ENCODE data around the gene ZNF436. TPM values are rescaled to one million over a fixed set of nuclear protein-coding genes. Genes with fewer than 3 reads are reported as not detected.

The ZNF436 gene
- 8.9 to 12.6 TPM (median 11.6 TPM) in 3 replicates for polyA plus RNA-seq
- 6.0 TPM for polyA plus RNA-seq (2011; ENCODE audit: low read depth)
- polyA plus RNA-seq (2011; cell fraction: cytosol; rRNA removed): 6.0 and 10.6 TPM in 2 replicates
- 13.0 and 15.3 TPM in 2 replicates for polyA plus RNA-seq (2011; cell fraction: nucleus; rRNA removed)
- 7.0 and 8.6 TPM in 2 replicates for polyA plus RNA-seq (2012; ENCODE audit: low replicate concordance)
- 6.3 to 22.8 TPM (median 21.8 TPM) in 3 replicates for polyA minus RNA-seq
- polyA minus RNA-seq (2011; cell fraction: cytosol; rRNA and poly(A)+ RNA removed): 12.1 TPM
- polyA minus RNA-seq (2011; cell fraction: nucleus; rRNA and poly(A)+ RNA removed): 13.0 and 23.0 TPM in 2 replicates

DNA sequence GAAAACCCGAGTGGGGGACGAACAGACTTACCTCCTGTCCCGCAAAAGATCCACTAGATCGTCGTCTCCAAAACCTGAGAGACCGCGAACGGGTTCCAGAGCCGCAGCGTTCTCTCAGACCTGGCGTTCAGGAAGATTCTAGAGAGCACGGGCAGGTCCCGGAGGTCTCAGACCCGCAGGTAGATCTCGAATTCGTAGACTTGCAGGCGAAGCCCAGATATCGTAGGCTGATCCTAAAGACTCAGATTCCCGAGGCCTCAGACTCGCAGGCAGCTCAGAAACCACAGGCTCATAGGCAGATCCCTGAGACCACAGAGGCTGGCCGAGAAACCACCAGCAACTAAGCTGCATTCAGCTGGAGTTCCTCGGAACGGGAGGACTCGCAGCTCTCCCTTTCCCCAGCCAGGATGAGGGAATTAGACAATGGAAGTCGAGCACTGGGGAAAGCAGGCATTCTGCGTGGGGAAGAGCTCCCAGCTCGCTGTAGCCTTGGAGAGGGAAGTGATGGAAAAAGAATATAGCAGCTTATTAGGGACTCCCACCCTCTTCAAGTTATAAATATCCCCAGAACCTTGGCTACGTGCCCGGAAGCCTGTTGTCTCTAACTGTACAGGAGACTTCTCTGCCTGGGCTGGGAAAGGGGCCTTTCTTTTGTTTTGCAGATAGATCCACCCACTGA lies at the start of gene ZNF436:
TSS of gene ZNF436 (minus strand) at position 502 of the 679 bp plus-strand sequence. CDS start 1,831 bp downstream, outside the sequence.
- H3K4me1 ChIP-seq (ENCODE audit: control insufficient read depth, extremely low read depth, insufficient read depth, low read length): peaks cover 35% of the 10 kb centered on the region
- no peaks in the 10 kb centered on the region for H3K27me3 ChIP-seq (ENCODE audit: control insufficient read depth, extremely low read depth, insufficient read depth, low read length)
- no peak for TF ChIP-seq EZH2 (IDR thresholded peaks at IDR 0.05; ENCODE audit: low read length)
- TF ChIP-seq, protein P1, sequence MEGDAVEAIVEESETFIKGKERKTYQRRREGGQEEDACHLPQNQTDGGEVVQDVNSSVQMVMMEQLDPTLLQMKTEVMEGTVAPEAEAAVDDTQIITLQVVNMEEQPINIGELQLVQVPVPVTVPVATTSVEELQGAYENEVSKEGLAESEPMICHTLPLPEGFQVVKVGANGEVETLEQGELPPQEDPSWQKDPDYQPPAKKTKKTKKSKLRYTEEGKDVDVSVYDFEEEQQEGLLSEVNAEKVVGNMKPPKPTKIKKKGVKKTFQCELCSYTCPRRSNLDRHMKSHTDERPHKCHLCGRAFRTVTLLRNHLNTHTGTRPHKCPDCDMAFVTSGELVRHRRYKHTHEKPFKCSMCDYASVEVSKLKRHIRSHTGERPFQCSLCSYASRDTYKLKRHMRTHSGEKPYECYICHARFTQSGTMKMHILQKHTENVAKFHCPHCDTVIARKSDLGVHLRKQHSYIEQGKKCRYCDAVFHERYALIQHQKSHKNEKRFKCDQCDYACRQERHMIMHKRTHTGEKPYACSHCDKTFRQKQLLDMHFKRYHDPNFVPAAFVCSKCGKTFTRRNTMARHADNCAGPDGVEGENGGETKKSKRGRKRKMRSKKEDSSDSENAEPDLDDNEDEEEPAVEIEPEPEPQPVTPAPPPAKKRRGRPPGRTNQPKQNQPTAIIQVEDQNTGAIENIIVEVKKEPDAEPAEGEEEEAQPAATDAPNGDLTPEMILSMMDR (optimal IDR thresholded peaks at IDR 0.05 in 1 of 3, IDR thresholded peaks at IDR 0.05 in 1 of 3, conservative IDR thresholded peaks at IDR 0.05 in 1 of 3; ENCODE audit: extremely low read depth in 1 of 3, insufficient read depth in 2 of 3, low read length in 3 of 3): no peak
- peaks cover 3% of the 10 kb centered on the region for H3K9me1 ChIP-seq (ENCODE audit: control insufficient read depth, extremely low read depth, insufficient read depth, low read length)
- H3K36me3 ChIP-seq (ENCODE audit: control insufficient read depth in 2 of 2, extremely low read depth in 1 of 2, insufficient read depth in 2 of 2, low read length in 2 of 2): peaks cover 1 to 5% of the 10 kb centered on the region in 2 experiments
- dilution Hi-C loops (cut with MboI; ENCODE audit: extremely low pct_ligation_motif_present, low sequenced_read_pairs): no loop called here
- no peaks in the 10 kb centered on the region for H4K20me1 ChIP-seq (ENCODE audit: control insufficient read depth, extremely low read depth, insufficient read depth, low read length)
- FAIRE-seq (no peak), DNase-seq (ENCODE audit: low read depth, low spot score) (no peak)
- peaks cover 21% of the 10 kb centered on the region for H3K79me2 ChIP-seq (ENCODE audit: control insufficient read depth, insufficient read depth, low read length)
- H3K4me2 ChIP-seq (ENCODE audit: control insufficient read depth, extremely low read depth, insufficient read depth, low read depth, low read length): peak within 1 kb of the TSS; percentile 87
- H3K27ac ChIP-seq (ENCODE audit: control insufficient read depth, insufficient read depth, low read length): peak within 1 kb of the TSS; percentile 97
- H3K9ac ChIP-seq (ENCODE audit: control insufficient read depth, extremely low read depth, insufficient read depth, low read length): peak within 1 kb of the TSS; percentile 97
- peaks cover 3% of the 10 kb centered on the region for H3K9me3 ChIP-seq (ENCODE audit: control insufficient read depth, low read depth, low read length)
- peak within 1 kb of the TSS; percentile 100 for H2AFZ ChIP-seq (ENCODE audit: control insufficient read depth, low read length)
- H3K4me3 ChIP-seq (ENCODE audit: control insufficient read depth in 2 of 3, extremely low read depth in 1 of 3, insufficient read depth in 2 of 3, low read depth in 1 of 3, low read length in 3 of 3): peak within 1 kb of the TSS; percentile 73 to 100 (median 94)

- no peak for DNase-seq (ENCODE audit: low read depth, low spot score)
- Histone ChIP-seq H3K9ac (ENCODE audit: control insufficient read depth, extremely low read depth, insufficient read depth, low read length) (no peak overlapping the region), H2AFZ (ENCODE audit: control insufficient read depth, low read length) (no peak overlapping the region), H3K9me1 (ENCODE audit: control insufficient read depth, extremely low read depth, insufficient read depth, low read length) (peaks cover 3% of the 10 kb centered on the region), H3K9me3 (ENCODE audit: control insufficient read depth, low read depth, low read length) (no peaks in the 10 kb centered on the region), H3K27ac (ENCODE audit: control insufficient read depth, insufficient read depth, low read length) (no peak overlapping the region), H3K4me2 (ENCODE audit: control insufficient read depth, extremely low read depth, insufficient read depth, low read depth, low read length) (no peak overlapping the region), H3K27me3 (ENCODE audit: control insufficient read depth, extremely low read depth, insufficient read depth, low read length) (peaks cover 5% of the 10 kb centered on the region), H3K79me2 (ENCODE audit: control insufficient read depth, insufficient read depth, low read length) (no peaks in the 10 kb centered on the region), H3K36me3 (ENCODE audit: control insufficient read depth in 2 of 2, extremely low read depth in 1 of 2, insufficient read depth in 2 of 2, low read length in 2 of 2) (no peaks in the 10 kb centered on the region), H3K4me1 (ENCODE audit: control insufficient read depth, extremely low read depth, insufficient read depth, low read length) (peaks cover 15% of the 10 kb centered on the region), H4K20me1 (ENCODE audit: control insufficient read depth, extremely low read depth, insufficient read depth, low read length) (no peaks in the 10 kb centered on the region), H3K4me3 (ENCODE audit: control insufficient read depth in 2 of 3, extremely low read depth in 1 of 3, insufficient read depth in 2 of 3, low read depth in 1 of 3, low read length in 3 of 3) (no peak overlapping the region)
- no peak for TF ChIP-seq EZH2 (IDR thresholded peaks at IDR 0.05; ENCODE audit: low read length)
- TF ChIP-seq, protein P1 (optimal IDR thresholded peaks at IDR 0.05 in 1 of 3, IDR thresholded peaks at IDR 0.05 in 1 of 3, conservative IDR thresholded peaks at IDR 0.05 in 1 of 3; ENCODE audit: extremely low read depth in 1 of 3, insufficient read depth in 2 of 3, low read length in 3 of 3): no peak
- no peak for FAIRE-seq
- dilution Hi-C loops (cut with MboI; ENCODE audit: extremely low pct_ligation_motif_present, low sequenced_read_pairs): no loop called here
Observed at GRCh38 chr1:23419180-23419579, 49.5 kb upstream of the ZNF436 start.
